HepG2 (cell line): ENCODE measurements around the gene PYGL. TPM values are rescaled to one million over a fixed set of nuclear protein-coding genes. Genes with fewer than 3 reads are reported as not detected.

Experiments used
- ATAC-seq: fragments of 200-7000 bp; cut with Tn5 transposase; 3 replicates; pipeline ENCODE4 v1.9.1; 2020; ENCODE audit warnings: mild to moderate bottlenecking, moderate library complexity
- BruUV-seq: library from RNA; stranded (reverse); fragments of 400-500 nt; replicated peaks from 2 replicates; lab custom pipeline; 2021; lab: Mats Ljungman, UMichigan
- CTCF ChIA-PET: fragments of 300-600 bp; formaldehyde crosslinking; extraction: SDS; loops from one replicate; lab custom pipeline; 2021; ENCODE audit warnings: low total read pairs, inconsistent platforms, low intra/inter-chr PET ratio; lab: Yijun Ruan, JAX
- POLR2A ChIA-PET: fragments of 350-600 bp; sonication (Branson Sonifier 250); formaldehyde crosslinking; loops from one replicate; lab custom pipeline; 2020; ENCODE audit warnings: antibody characterized with exemption, inconsistent platforms; lab: Yijun Ruan, JAX
- DNase-seq: peaks from one replicate; pipeline ENCODE4 v3.0.0-alpha.2; 2015; ENCODE audit warnings: low spot score
- FAIRE-seq: peaks from 3 replicates; lab custom pipeline; 2011; peaks lifted over from hg19 to GRCh38; lab: Jason Lieb, UNC
- H2AFZ ChIP-seq: one replicate; pipeline ENCODE4 v1.6.1; 2011; ENCODE audit warnings: low read length, inconsistent platforms
- H3K27ac ChIP-seq: fragments of 300-600 bp; 3 replicates; pipeline ENCODE4 v1.8.0; 2011; ENCODE audit warnings: mixed run types, mild to moderate bottlenecking, mixed read lengths, low read length, inconsistent platforms; ENCODE audit not compliant: insufficient read depth; ENCODE audit errors: extremely low read length
- H3K27me3 ChIP-seq, 2 experiments: fragments of 200-600 bp in 1 of 2; 2 replicates in 1 of 2; 3 replicates in 1 of 2; pipeline versions ENCODE4 v1.6.0 to v1.8.0; 2011; ENCODE audit warnings: low read length in 2 of 2, mild to moderate bottlenecking in 2 of 2, moderate library complexity in 2 of 2, inconsistent platforms in 1 of 2; ENCODE audit not compliant: insufficient read depth in 2 of 2, control insufficient read depth in 1 of 2
- H3K36me3 ChIP-seq, 2 experiments: fragments of 200-600 bp in 1 of 2; replicated peaks in 1 of 2; 2 replicates in 1 of 2; 3 replicates in 1 of 2; pipeline versions ENCODE4 v1.5.1 to v1.8.0; 2011; ENCODE audit warnings: low read length in 2 of 2, inconsistent platforms in 1 of 2; ENCODE audit not compliant: insufficient read depth in 2 of 2, control insufficient read depth in 1 of 2
- H3K4me1 ChIP-seq: 2 replicates; pipeline ENCODE4 v1.5.1; 2012; ENCODE audit warnings: low read length, inconsistent platforms; ENCODE audit not compliant: insufficient read depth
- H3K4me2 ChIP-seq: 2 replicates; pipeline ENCODE4 v1.6.0; 2011; ENCODE audit warnings: low read depth, low read length, inconsistent platforms
- H3K4me3 ChIP-seq, 3 experiments: fragments of 200-600 bp in 1 of 3; sonication (generic), shearing (Covaris generic) in 1 of 3; replicated peaks in 1 of 3; 2 replicates each; pipeline ENCODE4 v1.5.1; 2011 to 2016; ENCODE audit warnings: low read length in 3 of 3, inconsistent platforms in 2 of 3, low read depth in 2 of 3, mild to moderate bottlenecking in 2 of 3, control low read depth in 1 of 3, mixed read lengths in 1 of 3; ENCODE audit not compliant: insufficient read depth in 1 of 3
- H3K79me2 ChIP-seq: one replicate; pipeline ENCODE4 v1.6.1; 2011; ENCODE audit warnings: low read length, inconsistent platforms; ENCODE audit not compliant: insufficient read depth
- H3K9ac ChIP-seq: 2 replicates; pipeline ENCODE4 v1.6.0; 2011; ENCODE audit warnings: mild to moderate bottlenecking, low read depth, low read length, inconsistent platforms; ENCODE audit not compliant: insufficient read depth
- H3K9me3 ChIP-seq: 2 replicates; pipeline ENCODE4 v1.5.1; 2012; ENCODE audit warnings: mild to moderate bottlenecking, low read length
- H4K20me1 ChIP-seq: 2 replicates; pipeline ENCODE4 v1.6.0; 2011; ENCODE audit warnings: inconsistent platforms, mild to moderate bottlenecking, low read length, moderate library complexity; ENCODE audit not compliant: insufficient read depth
- CEBPB ChIP-seq: IDR thresholded peaks from 2 replicates; pipeline ENCODE4 v1.6.1; 2011; ENCODE audit warnings: low read depth, low read length, improper control_type of control experiment, borderline replicate concordance
- CEBPG ChIP-seq: IDR thresholded peaks from 2 replicates; pipeline ENCODE4 v1.6.1; 2016
- CREM ChIP-seq, 2 experiments: sonication (generic) in 1 of 2; formaldehyde crosslinking in 1 of 2; IDR thresholded peaks; 2 replicates each; pipeline versions ENCODE4 v1.4.0 to v1.6.1; 2016 to 2020; ENCODE audit warnings: antibody characterized with exemption in 1 of 2, mild to moderate bottlenecking in 1 of 2, missing genetic modification reagents in 1 of 2
- HNF4A ChIP-seq: sonication (generic); formaldehyde crosslinking; IDR thresholded peaks from 2 replicates; pipeline ENCODE4 v1.4.0; 2020; ENCODE audit warnings: missing genetic modification reagents
- HNF4G ChIP-seq, 2 experiments: sonication (generic) in 1 of 2; formaldehyde crosslinking in 1 of 2; IDR thresholded peaks; 2 replicates each; pipeline versions ENCODE4 v1.4.0 to v1.6.1; 2011 to 2020; ENCODE audit warnings: borderline replicate concordance in 2 of 2, low read depth in 2 of 2, mild to moderate bottlenecking in 2 of 2, low read length in 1 of 2, missing genetic modification reagents in 1 of 2, moderate library complexity in 1 of 2
- NFRKB ChIP-seq: fragments of 450-650 bp; IDR thresholded peaks from 2 replicates; pipeline ENCODE4 v1.6.1; 2017
- NR2F6 ChIP-seq, 2 experiments: IDR thresholded peaks; 2 replicates each; pipeline ENCODE4 v1.6.1; 2016; ENCODE audit warnings: antibody characterized with exemption in 1 of 2, mild to moderate bottlenecking in 1 of 2
- NR3C1 ChIP-seq: sonication (generic); formaldehyde crosslinking; IDR thresholded peaks from 2 replicates; pipeline ENCODE4 v1.4.0; 2020; ENCODE audit warnings: missing genetic modification reagents
- POGZ ChIP-seq: sonication (generic); formaldehyde crosslinking; IDR thresholded peaks from 2 replicates; pipeline ENCODE4 v1.4.0; 2020; ENCODE audit warnings: mild to moderate bottlenecking, missing genetic modification reagents
- ZKSCAN1 ChIP-seq: fragments of 150-350 bp; IDR thresholded peaks from 2 replicates; pipeline ENCODE4 v1.6.1; 2014; ENCODE audit warnings: low read length
- ZNF644 ChIP-seq: IDR thresholded peaks from 2 replicates; pipeline ENCODE4 v1.6.1; 2016; ENCODE audit warnings: low read depth
- WGBS: methylation state at CpG from one replicate; pipeline ENCODE4 v1.1.6; 2017; ENCODE audit warnings: low lambda C conversion rate; 5-methylcytosine and 5-hydroxymethylcytosine counted together
- in situ Hi-C: cut with HindIII; loops from 2 replicates; pipeline ENCODE4 v1.10.0; 2017; ENCODE audit warnings: low pct_unique_long_range_greater_than_20kb; ENCODE audit not compliant: extremely low pct_ligation_motif_present
- intact Hi-C: fragments of 100-400 bp; cut with micrococcal nuclease; formaldehyde crosslinking; loops from one replicate; pipeline ENCODE4 v1.10.0; 2022; ENCODE audit not compliant: unreplicated experiment
- polyA plus RNA-seq, 8 experiments: library from polyadenylated mRNA; depleted of rRNA in 3 of 8; stranded (reverse) in 7 of 8; unstranded in 1 of 8; fragments of >200 nt; fragmentation: Illumina TruSeq in 4 of 8; extraction: Trizol in 4 of 8; gene quantifications; 2 replicates each; pipeline versions ENCODE4 v1.2.1 to v1.2.3, GENCODE V29; 2011 to 2016; ENCODE audit warnings: low read depth in 4 of 8, missing spikeins in 1 of 8, mixed read lengths in 1 of 8; ENCODE audit not compliant: insufficient read depth in 1 of 8
- total RNA-seq, 5 experiments: library from RNA; depleted of rRNA; stranded (reverse); fragments of >200 nt; fragmentation: Illumina TruSeq; extraction: Trizol; gene quantifications; 2 replicates each; pipeline ENCODE4 v1.2.3, GENCODE V29; 2016; ENCODE audit warnings: low read depth in 1 of 5

The PYGL gene
- total and polyA plus RNA-seq, 2 of the 13 experiments (the other 11 are each of a cell fraction or from before 2014, with no cell fraction given) = 98.4 to 110 TPM

DNA sequence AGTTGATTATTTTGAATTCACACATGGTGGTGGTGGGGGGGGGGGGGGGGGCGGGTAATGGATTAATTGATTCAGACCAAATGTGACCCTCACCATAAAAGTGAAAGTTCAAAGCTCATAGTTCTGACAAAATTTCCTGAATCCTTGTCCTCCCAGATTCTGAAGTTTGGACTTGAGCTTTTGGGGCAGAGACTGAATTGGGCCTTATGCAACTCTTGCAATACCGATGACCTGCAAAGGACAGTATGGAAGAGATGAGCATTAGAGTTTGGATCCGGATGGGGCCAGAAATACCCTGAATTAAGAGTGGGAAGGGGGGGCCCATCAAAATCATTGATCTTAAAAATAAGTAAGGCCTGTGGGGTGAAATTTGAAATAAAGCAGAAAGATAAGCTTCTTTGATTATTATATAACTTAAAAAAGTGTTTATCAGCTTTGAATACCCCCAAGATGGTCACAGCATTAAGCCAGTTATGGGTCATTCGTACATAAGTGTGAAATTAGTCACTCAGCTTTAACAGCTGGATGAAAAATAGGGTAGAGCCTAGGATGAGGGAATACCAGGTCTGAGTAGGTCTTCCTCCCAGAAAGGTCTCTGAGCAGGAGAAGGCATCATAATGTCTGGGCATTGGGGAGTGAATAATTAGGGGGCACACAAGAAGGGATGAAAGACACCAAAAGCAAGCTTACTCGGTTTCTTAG, 2.1 kb upstream of the PYGL start:
- no peak overlapping the region for H2AFZ ChIP-seq
- no peaks in the 10 kb centered on the region for H3K27me3 ChIP-seq
- ChIA-PET CTCF (no interaction called here), POLR2A (interaction anchor here (3.1 to 3.8 kb wide), 2 partner anchors 11 to 116 kb away, joined by 13 to 44 read pairs; partner anchors contain the start of gene NIN)
- no peak overlapping the region for H3K27ac ChIP-seq
- no peaks in the 10 kb centered on the region for H3K9me3 ChIP-seq
- no peak for ATAC-seq
- peaks cover 17% of the 10 kb centered on the region for H3K79me2 ChIP-seq
- WGBS = 82% methylated on average over 5 of the region's 5 CpGs
- TF ChIP-seq CREM (IDR thresholded peaks at IDR 0.05) (peak; percentile 14; the same call in 1 of the 2 replicates), CREM (CRISPR knock-in tag; IDR thresholded peaks at IDR 0.05) (no peak), ZKSCAN1 (no peak), HNF4G (IDR thresholded peaks at IDR 0.05; ENCODE audit: borderline replicate concordance, low read depth, low read length) (peak; percentile 67), HNF4G (CRISPR knock-in tag; IDR thresholded peaks at IDR 0.05; ENCODE audit: borderline replicate concordance, low read depth) (no peak), NR3C1 (CRISPR knock-in tag) (no peak), ZNF644 (CRISPR knock-in tag) (0 out of 2 replicates have a peak, but pooled peaks have one; percentile 12), NR2F6 (IDR thresholded peaks at IDR 0.05) (0 out of 2 replicates have a peak, but pooled peaks have one; percentile 13), NR2F6 (CRISPR knock-in tag; IDR thresholded peaks at IDR 0.05) (no peak), NFRKB (no peak), CEBPB (peak; percentile 3; the same call in 1 of the 2 replicates), POGZ (CRISPR knock-in tag) (peak; percentile 18; the same call in 1 of the 2 replicates), CEBPG (CRISPR knock-in tag) (peak; percentile 56; the same call in 1 of the 2 replicates), HNF4A (CRISPR knock-in tag) (peak; percentile 87)
- peaks cover 26% of the 10 kb centered on the region for H3K4me1 ChIP-seq
- H4K20me1 ChIP-seq = 0 out of 2 replicates have a peak, but pooled peaks cover 4% of the 10 kb centered on the region
- no peak overlapping the region for H3K4me3 ChIP-seq
- H3K4me2 ChIP-seq = peak overlapping the region; percentile 23
- intact Hi-C loops = loop anchor here (10.0 kb wide), 1 partner anchor 332 kb away; no protein-coding TSS in a partner anchor
- no peak overlapping the region for H3K9ac ChIP-seq
- no peak for FAIRE-seq
- BruUV-seq = TSS peak; percentile 21
- in situ Hi-C loops = no loop called here
- H3K36me3 ChIP-seq = peaks cover 0 to 1% of the 10 kb centered on the region in 2 experiments; a peak in 1 of 5 replicates
- DNase-seq = peak; percentile 30
